Pancreas (tissue), 10 donors: ENCODE data around the gene RNF8. TPM values are rescaled to one million over a fixed set of nuclear protein-coding genes. Genes with fewer than 3 reads are reported as not detected.
A peak's percentile ranks its signal among the peaks of the same experiment; 100 is the strongest.

ENCODE experiments used
- ATAC-seq, 4 donors: fragments of 200-7000 bp; cut with Tn5 transposase; one replicate each; pipeline versions ENCODE4 v1.8.0 to v1.9.1; 2020; ENCODE audit warnings: mild to moderate bottlenecking in 4 of 4, moderate library complexity in 4 of 4
- DNase-seq, 6 donors: peaks; one replicate each; pipeline ENCODE4 v3.0.0-alpha.2; 2020
- FAIRE-seq: peaks from 2 replicates; lab custom pipeline; 2012; peaks lifted over from hg19 to GRCh38; lab: Jason Lieb, UNC
- H3K27ac ChIP-seq, 4 donors: fragments of 200-600 bp; sonication (generic); 1 replicate in 3 of 4; 2 replicates in 1 of 4; pipeline versions ENCODE4 v1.5.0 to v1.8.0; 2020
- H3K27me3 ChIP-seq, 4 donors: fragments of 200-600 bp; one replicate each; pipeline ENCODE4 v1.8.0; 2021
- H3K36me3 ChIP-seq, 3 donors: fragments of 200-600 bp; sonication (generic) in 1 of 3; one replicate each; pipeline versions ENCODE4 v1.5.0 to v1.8.0; 2020 to 2021
- H3K4me1 ChIP-seq, 3 donors: fragments of 200-600 bp; one replicate each; pipeline ENCODE4 v1.8.0; 2021
- H3K4me3 ChIP-seq, 4 donors: fragments of 200-600 bp; sonication (generic) in 2 of 4; one replicate each; pipeline versions ENCODE4 v1.5.0 to v1.8.0; 2020 to 2021
- H3K9me3 ChIP-seq, 4 donors: fragments of 200-600 bp; one replicate each; pipeline ENCODE4 v1.8.0; 2021
- CTCF ChIP-seq, 4 donors: fragments of 200-600 bp; sonication (generic) in 3 of 4; IDR thresholded peaks; one replicate each; pipeline versions ENCODE4 v1.5.0 to v1.8.0; 2021; ENCODE audit warnings: antibody characterized with exemption in 4 of 4
- whole genome bisulfite sequencing, 2 donors: extraction: QIAGEN DNeasy Blood & Tissue Kit; methylation state at CpG; one replicate each; pipeline ENCODE4 v1.1.7; 2013; 5-methylcytosine and 5-hydroxymethylcytosine counted together
- intact Hi-C, 3 donors: fragments of 100-400 bp; cut with DNase I; formaldehyde crosslinking; loops; one replicate each; pipeline versions ENCODE4 v1.11.1 to v1.14.2; 2022
- polyA plus RNA-seq, 2 donors: library from polyadenylated mRNA; stranded (reverse); fragments of 200-250 nt; gene quantifications; one replicate each; pipeline ENCODE4 v1.2.3, GENCODE V29; 2013
- total RNA-seq, 6 donors: library from RNA; stranded (reverse); fragmentation: NEBNext Ultra II Directional in 4 of 6; extraction: Animal tissue kit (Norgen Biotek cat#: 25700) in 4 of 6; gene quantifications; one replicate each; pipeline versions ENCODE4 v1.2.1 to v1.2.4, GENCODE V29; 2021 to 2023
- donor health status: healthy with polysubstance abuse.
- donor health status: DM: no; HTN: no; CAD: no; lungs with moderate emphysema.
- donor health status: DM: no; HTN: no; CAD: no.
- donor health status: control.
- donor health status: control.
- donor health status: Bipolar disorder and iron deficiency.
- donor health status: DM: yes; HTN: yes; CAD: no.
- donor health status: DM: no; HTN: no; CAD: no.
- donor health status: DM: no; HTN: no; CAD: no.
- donor health status: DM: yes; HTN: yes; CAD: no.

The RNF8 gene
- total and polyA plus RNA-seq, 8 donors, result 3.9 to 8.5 (median 5.9) TPM

GRCh38 chr6:37347177-37347576 is 6.6 kb upstream of the RNF8 start:
- no peak overlapping the region for H3K27ac ChIP-seq
- no peaks in the 10 kb centered on the region for H3K27me3 ChIP-seq
- whole genome bisulfite sequencing, 2 donors, result 83 to 87% methylated on average over 3 of the region's 3 CpGs
- no peaks in the 10 kb centered on the region for H3K4me1 ChIP-seq
- no peak for FAIRE-seq
- intact Hi-C loops, result no loop called here
- ATAC-seq, result no peak
- no peak overlapping the region for H3K4me3 ChIP-seq
- no peak for TF ChIP-seq CTCF (IDR thresholded peaks at IDR 0.05)
- no peak for DNase-seq
- H3K36me3 ChIP-seq, result no peaks in the 10 kb centered on the region
- H3K9me3 ChIP-seq, result no peaks in the 10 kb centered on the region

DNA sequence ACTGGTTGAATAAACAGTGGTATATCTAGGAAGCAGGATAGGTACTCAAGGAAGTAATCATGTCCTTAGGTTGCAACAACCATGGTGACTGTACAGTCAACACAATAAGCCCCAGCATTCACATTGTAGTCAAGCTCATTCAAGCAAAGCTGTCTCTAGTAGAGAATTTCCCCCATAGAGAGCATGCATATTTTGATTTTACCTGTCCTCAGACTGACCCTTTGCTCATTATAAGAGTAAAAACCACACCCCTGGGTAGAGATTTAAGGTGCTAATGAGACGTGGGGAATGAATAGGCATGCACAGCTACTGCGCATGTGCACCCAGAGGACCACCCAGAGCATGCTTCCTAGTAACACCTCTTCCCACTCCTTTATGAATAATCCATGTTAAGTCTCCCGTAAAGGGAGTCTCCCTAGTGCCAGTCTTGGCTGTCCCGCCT is 6.1 kb upstream of the RNF8 start:
- DNase-seq, result no peak
- ATAC-seq, result no peak
- WGBS, 2 donors, result 79 to 84% methylated on average over 4 of the region's 4 CpGs
- no peak overlapping the region for H3K27ac ChIP-seq
- H3K4me1 ChIP-seq, result no peaks in the 10 kb centered on the region
- intact Hi-C loops, result no loop called here
- no peak overlapping the region for H3K4me3 ChIP-seq
- no peak for FAIRE-seq
- H3K36me3 ChIP-seq, result no peaks in the 10 kb centered on the region
- no peaks in the 10 kb centered on the region for H3K9me3 ChIP-seq
- no peaks in the 10 kb centered on the region for H3K27me3 ChIP-seq
- TF ChIP-seq CTCF (IDR thresholded peaks at IDR 0.05), result no peak

- no peak for TF ChIP-seq CTCF (IDR thresholded peaks at IDR 0.05)
- no peak for FAIRE-seq
- ATAC-seq, result no peak
- 70 to 81% methylated on average over 3 of the region's 3 CpGs for WGBS, 2 donors
- Histone ChIP-seq H3K9me3 (no peaks in the 10 kb centered on the region), H3K27ac (no peak overlapping the region), H3K36me3 (no peaks in the 10 kb centered on the region), H3K4me1 (peaks cover 0 to 3% (median 0%) of the 10 kb centered on the region in 3 donors), H3K4me3 (no peak overlapping the region), H3K27me3 (no peaks in the 10 kb centered on the region)
- DNase-seq, result no peak
- intact Hi-C loops, result no loop called here
Measured at GRCh38 chr6:37351027-37351426, 2.8 kb upstream of the RNF8 start.

GRCh38 chr6:37352384-37352783 is 1.4 kb upstream of the RNF8 start:
- H3K27me3 ChIP-seq, result no peaks in the 10 kb centered on the region
- no peak for ATAC-seq
- no peak for DNase-seq
- intact Hi-C loops, result no loop called here
- 88 to 91% methylated on average over 3 of the region's 3 CpGs for WGBS, 2 donors
- peaks cover 0 to 3% (median 0%) of the 10 kb centered on the region in 3 donors for H3K4me1 ChIP-seq
- no peaks in the 10 kb centered on the region for H3K36me3 ChIP-seq
- FAIRE-seq, result no peak
- H3K9me3 ChIP-seq, result no peaks in the 10 kb centered on the region
- H3K27ac ChIP-seq, result no peak overlapping the region
- TF ChIP-seq CTCF (IDR thresholded peaks at IDR 0.05), result no peak
- no peak overlapping the region for H3K4me3 ChIP-seq

DNA sequence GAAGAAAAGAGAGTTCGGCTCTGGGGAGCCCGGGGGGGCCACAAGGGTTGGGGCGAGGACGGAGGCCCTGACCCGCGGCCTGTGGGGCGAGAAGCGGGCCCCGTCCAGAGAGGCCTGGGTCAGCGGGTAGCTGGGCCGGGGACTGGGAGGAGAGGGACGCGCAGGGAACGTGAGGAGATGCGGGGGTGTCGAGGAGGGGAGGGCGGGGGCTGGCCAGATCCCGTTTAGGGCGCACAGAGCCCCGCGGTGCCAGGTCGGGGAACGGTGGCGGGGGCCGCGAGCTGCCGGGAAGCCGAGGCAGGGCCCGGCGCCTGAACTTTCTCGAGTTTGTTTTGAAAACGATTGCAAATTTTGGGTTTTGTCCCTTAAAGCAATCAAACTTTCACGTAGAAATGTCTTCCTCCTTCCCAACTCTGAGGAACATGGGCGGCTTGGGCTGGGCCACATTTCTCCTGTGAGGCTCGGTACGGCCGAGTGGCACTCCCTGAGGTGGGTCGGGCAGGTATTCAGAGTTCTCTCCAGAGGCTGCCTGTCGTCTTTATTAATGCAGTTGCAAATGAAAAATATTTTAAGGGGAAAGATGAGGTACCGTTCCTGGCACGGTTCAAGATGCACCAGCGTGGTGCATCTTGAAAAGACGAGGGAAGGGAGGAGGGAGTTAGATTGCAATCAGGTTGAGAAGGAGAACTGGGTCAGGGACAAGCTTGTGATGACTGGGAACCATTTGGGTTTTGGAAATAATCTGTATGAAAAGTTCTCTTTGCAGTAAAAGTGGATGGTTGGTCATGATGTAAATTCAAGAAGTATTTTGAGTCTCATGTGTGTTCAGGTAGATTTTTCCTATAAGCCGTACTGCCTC is 972 bp downstream of the RNF8 start:
- no peak for TF ChIP-seq CTCF (IDR thresholded peaks at IDR 0.05)
- H3K36me3 ChIP-seq, result no peaks in the 10 kb centered on the region
- ATAC-seq, result peak; percentile 42 to 65 (median 55)
- H3K9me3 ChIP-seq, result no peaks in the 10 kb centered on the region
- no peaks in the 10 kb centered on the region for H3K27me3 ChIP-seq
- WGBS, 2 donors, result 3 to 5% methylated on average over 43 to 44 of the region's 44 CpGs
- peaks cover 0 to 3% (median 0%) of the 10 kb centered on the region in 3 donors for H3K4me1 ChIP-seq
- intact Hi-C loops, result no loop called here
- peak in 3 of 6 donors; percentile 31 to 67 (median 65) for DNase-seq
- no peak for FAIRE-seq
- peak overlapping the region; percentile 53 to 83 (median 72) for H3K4me3 ChIP-seq
- no peak overlapping the region for H3K27ac ChIP-seq
